HG03108 (cell line): ENCODE data around the gene ZNF622.

Experiments
- ATAC-seq: cut with Tn5 transposase; IDR thresholded peaks from one replicate; pipeline ENCODE4 v1.9.1; 2021; ENCODE audit warnings: moderate library complexity; ENCODE audit not compliant: unreplicated experiment

ZNF622 gene

GRCh38 chr5:16465544-16466432 lies at the start of gene ZNF622:
TSS of gene ZNF622 (minus strand) at chr5:16465800. CDS start at chr5:16465665, 135 bp downstream.
- ATAC-seq: peak; percentile 88

- ATAC-seq: no peak
Observed at GRCh38 chr5:16510098-16510497, 44.5 kb upstream of the ZNF622 start.

GRCh38 chr5:16508730-16509531 lies 43.3 kb upstream of the ZNF622 start:
- ATAC-seq: no peak

GRCh38 chr5:16507716-16508115 lies 42.1 kb upstream of the ZNF622 start:
- ATAC-seq: no peak

GRCh38 chr5:16505904-16506303 lies 40.3 kb upstream of the ZNF622 start:
- ATAC-seq: no peak

- no peak for ATAC-seq
Observed at GRCh38 chr5:16505140-16505891, 39.7 kb upstream of the ZNF622 start.

GRCh38 chr5:16504571-16504970 lies 39.0 kb upstream of the ZNF622 start:
- ATAC-seq: no peak

- ATAC-seq: no peak
Observed at GRCh38 chr5:16502866-16503265, 37.3 kb upstream of the ZNF622 start.

GRCh38 chr5:16500024-16500423 lies 34.4 kb upstream of the ZNF622 start:
- ATAC-seq: no peak

GRCh38 chr5:16497546-16497945 lies 31.9 kb upstream of the ZNF622 start:
- ATAC-seq: no peak

GRCh38 chr5:16493261-16493660 lies 27.7 kb upstream of the ZNF622 start:
- no peak for ATAC-seq

- ATAC-seq: no peak
Observed at GRCh38 chr5:16492398-16493140, 27.0 kb upstream of the ZNF622 start.

- ATAC-seq: no peak
Observed at GRCh38 chr5:16490911-16491310, 25.3 kb upstream of the ZNF622 start.

GRCh38 chr5:16489322-16489791 lies 23.8 kb upstream of the ZNF622 start:
- ATAC-seq: no peak

GRCh38 chr5:16487456-16487855 lies 21.9 kb upstream of the ZNF622 start:
- ATAC-seq: no peak

- ATAC-seq: no peak
Observed at GRCh38 chr5:16486711-16487111, 21.1 kb upstream of the ZNF622 start.

- ATAC-seq: no peak
Observed at GRCh38 chr5:16485656-16486055, 20.1 kb upstream of the ZNF622 start.

GRCh38 chr5:16484081-16484480 lies 18.5 kb upstream of the ZNF622 start:
- ATAC-seq: no peak

GRCh38 chr5:16483361-16483760 lies 17.8 kb upstream of the ZNF622 start:
- ATAC-seq: no peak

- ATAC-seq: no peak
Observed at GRCh38 chr5:16482891-16483290, 17.3 kb upstream of the ZNF622 start.
